ENCODE data around the gene PRR23E. TPM values are rescaled to one million over a fixed set of nuclear protein-coding genes. Genes with fewer than 3 reads are reported as not detected.
A peak's percentile ranks its signal among the peaks of the same experiment; 100 is the strongest.

PRR23E gene
- total and polyA plus RNA-seq, 5 donors from 2014 or later = not detected

- DNase-seq (no peak), ATAC-seq (ENCODE audit: low read depth in 2 of 2) (peak in 1 of 2 donors; percentile 16)
- Histone ChIP-seq H3K9me3 (ENCODE audit: control insufficient read depth in 2 of 2, low read length in 2 of 2) (no peaks in the 10 kb centered on the region), H3K4me1 (ENCODE audit: control insufficient read depth, insufficient read depth, low read length, poor library complexity, severe bottlenecking) (no peaks in the 10 kb centered on the region), H3K27me3 (ENCODE audit: control insufficient read depth, insufficient read depth, low read length) (no peaks in the 10 kb centered on the region), H3K36me3 (ENCODE audit: control insufficient read depth, insufficient read depth, low read length) (no peaks in the 10 kb centered on the region), H3K27ac (ENCODE audit: insufficient read depth, low read length, poor library complexity, severe bottlenecking) (no peak overlapping the region), H3K4me3 (ENCODE audit: low read depth, low read length) (no peak overlapping the region)
- H3K4me3 Mint-ChIP-seq = no peak overlapping the region
- no peaks in the 10 kb centered on the region for H3K36me3 Mint-ChIP-seq
- peaks cover 8% of the 10 kb centered on the region for H3K27me3 Mint-ChIP-seq
- peaks cover 0 to 4% (median 2%) of the 10 kb centered on the region in 7 donors for H3K9me3 Mint-ChIP-seq
- H3K27ac Mint-ChIP-seq = no peak overlapping the region
- no peaks in the 10 kb centered on the region for H3K4me1 Mint-ChIP-seq
Measured at GRCh38 chr3:127182848-127183714, 9.8 kb upstream of the PRR23E start.

GRCh38 chr3:127183931-127184869 is 8.7 kb upstream of the PRR23E start:
- peaks cover 0 to 8% (median 2%) of the 10 kb centered on the region in 7 donors for H3K9me3 Mint-ChIP-seq
- DNase-seq (no peak), ATAC-seq (ENCODE audit: low read depth in 2 of 2) (no peak)
- Histone ChIP-seq H3K9me3 (ENCODE audit: control insufficient read depth in 2 of 2, low read length in 2 of 2) (no peaks in the 10 kb centered on the region), H3K4me1 (ENCODE audit: control insufficient read depth, insufficient read depth, low read length, poor library complexity, severe bottlenecking) (no peaks in the 10 kb centered on the region), H3K4me3 (ENCODE audit: low read depth, low read length) (no peak overlapping the region), H3K36me3 (ENCODE audit: control insufficient read depth, insufficient read depth, low read length) (no peaks in the 10 kb centered on the region), H3K27ac (ENCODE audit: insufficient read depth, low read length, poor library complexity, severe bottlenecking) (no peak overlapping the region), H3K27me3 (ENCODE audit: control insufficient read depth, insufficient read depth, low read length) (no peaks in the 10 kb centered on the region)
- no peaks in the 10 kb centered on the region for H3K4me1 Mint-ChIP-seq
- no peaks in the 10 kb centered on the region for H3K36me3 Mint-ChIP-seq
- H3K27ac Mint-ChIP-seq = no peak overlapping the region
- H3K4me3 Mint-ChIP-seq = no peak overlapping the region
- H3K27me3 Mint-ChIP-seq = peaks cover 8% of the 10 kb centered on the region

DNA sequence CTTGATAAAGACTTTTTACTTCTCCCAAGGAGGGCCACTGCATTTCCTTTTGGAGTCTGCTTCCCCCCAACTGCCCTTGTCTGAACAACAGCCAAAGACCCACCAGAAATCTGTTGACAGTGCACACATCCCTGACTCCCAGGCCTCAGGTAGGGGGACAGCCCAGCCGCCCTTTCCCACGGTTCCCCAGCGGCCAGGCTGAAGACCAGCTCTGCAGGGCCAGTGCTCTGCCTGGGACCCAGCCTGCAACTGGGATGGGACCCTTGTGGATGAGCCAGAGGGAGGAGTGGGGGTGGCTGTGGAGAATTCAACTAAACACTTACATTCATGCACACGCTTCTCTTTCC is 8.1 kb upstream of the PRR23E start:
- no peaks in the 10 kb centered on the region for H3K27me3 ChIP-seq (ENCODE audit: control insufficient read depth, insufficient read depth, low read length)
- no peak overlapping the region for H3K27ac Mint-ChIP-seq

DNA sequence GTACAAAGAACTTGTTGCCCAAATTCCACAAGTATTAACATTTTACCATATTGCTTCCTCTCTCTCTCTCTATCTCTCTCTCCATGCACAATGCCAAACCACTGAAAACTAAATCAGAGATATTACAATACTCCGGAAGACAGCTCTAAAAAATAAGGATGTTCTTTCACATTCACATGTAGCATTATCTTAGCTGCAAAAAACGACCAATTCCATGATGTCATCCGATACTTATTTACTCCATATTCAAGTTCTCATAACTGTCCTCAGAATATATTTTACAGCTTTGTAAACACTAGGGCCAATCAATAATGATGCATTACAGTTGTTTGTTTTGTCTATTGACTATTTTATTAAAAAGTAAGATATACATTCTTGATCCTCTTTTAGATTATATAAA is 7.7 kb upstream of the PRR23E start:
- Mint-ChIP-seq H3K4me3 (no peak overlapping the region), H3K27me3 (peaks cover 4% of the 10 kb centered on the region), H3K27ac (no peak overlapping the region), H3K4me1 (no peaks in the 10 kb centered on the region), H3K36me3 (no peaks in the 10 kb centered on the region), H3K9me3 (peaks cover 0 to 8% (median 2%) of the 10 kb centered on the region in 7 donors)
- H3K9me3 ChIP-seq (ENCODE audit: control insufficient read depth in 2 of 2, low read length in 2 of 2) = no peaks in the 10 kb centered on the region
- no peak overlapping the region for H3K27ac ChIP-seq (ENCODE audit: insufficient read depth, low read length, poor library complexity, severe bottlenecking)
- H3K27me3 ChIP-seq (ENCODE audit: control insufficient read depth, insufficient read depth, low read length) = no peaks in the 10 kb centered on the region
- H3K4me1 ChIP-seq (ENCODE audit: control insufficient read depth, insufficient read depth, low read length, poor library complexity, severe bottlenecking) = no peaks in the 10 kb centered on the region
- H3K36me3 ChIP-seq (ENCODE audit: control insufficient read depth, insufficient read depth, low read length) = no peaks in the 10 kb centered on the region
- DNase-seq (no peak), ATAC-seq (ENCODE audit: low read depth in 2 of 2) (no peak)
- H3K4me3 ChIP-seq (ENCODE audit: low read depth, low read length) = no peak overlapping the region

More for the DNA sequence above, 8.1 kb upstream of the PRR23E start:
- ATAC-seq (ENCODE audit: low read depth in 2 of 2) (no peak), DNase-seq (no peak)
- no peaks in the 10 kb centered on the region for H3K9me3 ChIP-seq (ENCODE audit: control insufficient read depth in 2 of 2, low read length in 2 of 2)
- Mint-ChIP-seq H3K4me3 (no peak overlapping the region), H3K36me3 (no peaks in the 10 kb centered on the region), H3K4me1 (no peaks in the 10 kb centered on the region), H3K27me3 (peaks cover 4% of the 10 kb centered on the region), H3K9me3 (peaks cover 0 to 8% (median 2%) of the 10 kb centered on the region in 7 donors)
- no peak overlapping the region for H3K4me3 ChIP-seq (ENCODE audit: low read depth, low read length)
- H3K36me3 ChIP-seq (ENCODE audit: control insufficient read depth, insufficient read depth, low read length) = no peaks in the 10 kb centered on the region
- no peaks in the 10 kb centered on the region for H3K4me1 ChIP-seq (ENCODE audit: control insufficient read depth, insufficient read depth, low read length, poor library complexity, severe bottlenecking)
- no peak overlapping the region for H3K27ac ChIP-seq (ENCODE audit: insufficient read depth, low read length, poor library complexity, severe bottlenecking)

DNA sequence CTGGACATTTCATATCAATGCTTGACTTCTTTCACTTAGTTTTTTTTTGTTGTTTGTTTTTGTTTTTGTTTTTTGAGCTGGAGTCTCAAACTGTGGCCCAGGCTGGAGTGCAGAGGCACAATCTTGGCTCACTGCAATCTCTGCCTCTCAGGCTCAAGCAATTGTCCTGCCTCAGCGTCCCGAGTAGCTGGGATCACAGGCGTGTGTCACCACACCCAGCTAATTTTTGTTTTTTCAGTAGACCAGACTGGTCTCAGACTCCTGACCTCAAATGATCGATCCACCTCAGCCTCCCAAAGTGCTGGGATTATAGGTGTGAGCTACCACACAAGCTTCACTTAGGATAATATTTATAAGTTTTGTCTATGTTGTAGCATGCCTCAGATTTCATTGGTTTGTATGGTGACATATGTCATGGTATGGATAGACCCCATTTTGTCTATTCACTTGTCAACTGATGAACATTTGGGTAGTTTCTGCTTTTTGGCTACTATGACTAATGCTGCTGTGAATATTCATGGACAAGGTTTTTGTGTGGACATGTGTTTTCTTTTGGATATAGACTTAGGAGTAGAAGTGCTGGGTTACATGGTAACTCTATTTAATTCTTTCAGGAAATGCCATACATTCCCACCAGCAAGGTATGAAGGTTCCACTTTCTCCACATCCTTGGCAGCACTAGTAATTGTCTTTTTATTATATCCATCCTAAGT is 6.8 kb upstream of the PRR23E start:
- Histone ChIP-seq H3K9me3 (ENCODE audit: control insufficient read depth in 2 of 2, low read length in 2 of 2) (no peaks in the 10 kb centered on the region), H3K4me1 (ENCODE audit: control insufficient read depth, insufficient read depth, low read length, poor library complexity, severe bottlenecking) (no peaks in the 10 kb centered on the region), H3K36me3 (ENCODE audit: control insufficient read depth, insufficient read depth, low read length) (no peaks in the 10 kb centered on the region), H3K27ac (ENCODE audit: insufficient read depth, low read length, poor library complexity, severe bottlenecking) (no peak overlapping the region), H3K27me3 (ENCODE audit: control insufficient read depth, insufficient read depth, low read length) (no peaks in the 10 kb centered on the region), H3K4me3 (ENCODE audit: low read depth, low read length) (no peak overlapping the region)
- no peak for ATAC-seq (ENCODE audit: low read depth in 2 of 2)
- Mint-ChIP-seq H3K27ac (no peak overlapping the region), H3K4me1 (no peaks in the 10 kb centered on the region), H3K36me3 (no peaks in the 10 kb centered on the region), H3K27me3 (peaks cover 4% of the 10 kb centered on the region), H3K4me3 (no peak overlapping the region), H3K9me3 (peaks cover 0 to 8% (median 2%) of the 10 kb centered on the region in 7 donors)
- no peak for DNase-seq

DNA sequence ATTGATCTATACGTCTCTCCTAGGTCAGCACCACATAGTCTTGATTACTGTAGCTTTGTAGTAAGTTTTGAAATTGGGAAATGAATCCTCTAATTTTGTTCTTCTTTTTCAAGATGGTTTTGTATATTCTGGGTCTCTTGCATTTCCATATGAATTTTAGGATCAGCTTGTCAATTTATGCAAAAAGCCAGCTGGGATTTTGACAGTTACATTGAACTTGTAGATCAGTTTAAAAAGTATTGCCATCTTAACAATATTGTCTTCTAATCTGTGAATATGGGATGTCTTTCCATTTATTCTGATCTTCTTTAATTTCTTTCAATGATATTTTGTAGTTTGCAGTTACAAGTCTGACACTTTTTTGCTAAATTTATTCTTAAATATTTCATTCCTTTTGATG is 5.6 kb upstream of the PRR23E start:
- ATAC-seq (ENCODE audit: low read depth in 2 of 2) (no peak), DNase-seq (no peak)
- no peaks in the 10 kb centered on the region for H3K4me1 ChIP-seq (ENCODE audit: control insufficient read depth, insufficient read depth, low read length, poor library complexity, severe bottlenecking)
- Mint-ChIP-seq H3K4me3 (no peak overlapping the region), H3K36me3 (no peaks in the 10 kb centered on the region), H3K9me3 (peaks cover 0 to 16% (median 6%) of the 10 kb centered on the region in 7 donors), H3K4me1 (no peaks in the 10 kb centered on the region), H3K27me3 (peaks cover 4% of the 10 kb centered on the region), H3K27ac (no peak overlapping the region)
- no peak overlapping the region for H3K4me3 ChIP-seq (ENCODE audit: low read depth, low read length)
- no peaks in the 10 kb centered on the region for H3K36me3 ChIP-seq (ENCODE audit: control insufficient read depth, insufficient read depth, low read length)
- H3K27ac ChIP-seq (ENCODE audit: insufficient read depth, low read length, poor library complexity, severe bottlenecking) = no peak overlapping the region
- H3K27me3 ChIP-seq (ENCODE audit: control insufficient read depth, insufficient read depth, low read length) = no peaks in the 10 kb centered on the region
- peaks cover 0 to 2% of the 10 kb centered on the region in 2 experiments for H3K9me3 ChIP-seq (ENCODE audit: control insufficient read depth in 2 of 2, low read length in 2 of 2)

DNA sequence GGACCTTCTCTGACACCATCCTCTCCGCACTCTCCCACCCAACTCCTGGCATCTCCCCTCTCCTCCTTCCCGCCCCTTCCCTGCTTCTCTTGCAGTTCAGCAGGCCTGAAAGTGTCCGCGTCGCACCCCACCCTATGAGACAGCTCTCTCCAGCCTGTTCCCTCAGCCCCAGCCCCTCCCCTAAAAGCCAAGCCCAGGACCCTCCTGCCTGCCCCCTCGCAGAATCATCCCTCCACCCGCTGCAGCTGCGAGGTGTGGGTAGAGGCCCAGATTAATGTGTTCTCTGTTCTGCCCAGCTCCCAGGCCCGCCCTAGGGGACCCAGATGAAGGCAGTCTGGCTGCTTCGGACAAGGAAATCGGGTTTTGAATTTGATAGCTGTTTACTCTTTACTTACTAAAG is 410 bp downstream of the PRR23E start:
- Mint-ChIP-seq H3K4me1 (no peaks in the 10 kb centered on the region), H3K36me3 (no peaks in the 10 kb centered on the region), H3K27me3 (peaks cover 18% of the 10 kb centered on the region), H3K9me3 (peaks cover 0 to 15% (median 4%) of the 10 kb centered on the region in 7 donors), H3K4me3 (no peak overlapping the region), H3K27ac (no peak overlapping the region)
- Histone ChIP-seq H3K4me1 (ENCODE audit: control insufficient read depth, insufficient read depth, low read length, poor library complexity, severe bottlenecking) (no peaks in the 10 kb centered on the region), H3K9me3 (ENCODE audit: control insufficient read depth in 2 of 2, low read length in 2 of 2) (peaks cover 0 to 2% of the 10 kb centered on the region in 2 experiments), H3K4me3 (ENCODE audit: low read depth, low read length) (no peak overlapping the region), H3K27ac (ENCODE audit: insufficient read depth, low read length, poor library complexity, severe bottlenecking) (no peak overlapping the region), H3K36me3 (ENCODE audit: control insufficient read depth, insufficient read depth, low read length) (no peaks in the 10 kb centered on the region), H3K27me3 (ENCODE audit: control insufficient read depth, insufficient read depth, low read length) (no peaks in the 10 kb centered on the region)
- ATAC-seq (ENCODE audit: low read depth in 2 of 2) (no peak), DNase-seq (no peak)

All from CD4-positive, CD25-positive, alpha-beta regulatory T cell (primary cell).